SU-DHL-6 (cell line): Measurements from ENCODE around the gene PLXND1.

ENCODE experiments used
- H2AFZ ChIP-seq: fragments of 200-600 bp; sonication (generic); 2 replicates; pipeline ENCODE4 v1.6.1; 2014; ENCODE audit warnings: low read depth, mild to moderate bottlenecking, moderate library complexity, mixed read lengths, antibody characterized with exemption, low read length; ENCODE audit not compliant: severe bottlenecking
- H3F3A ChIP-seq: fragments of 200-600 bp; shearing (Covaris generic); 2 replicates; pipeline ENCODE4 v1.6.0; 2016; ENCODE audit warnings: antibody characterized with exemption, mild to moderate bottlenecking; ENCODE audit not compliant: insufficient read depth
- H3K27ac ChIP-seq: fragments of 200-600 bp; sonication (generic); 2 replicates; pipeline ENCODE4 v1.5.1; 2016; ENCODE audit warnings: low read depth, mild to moderate bottlenecking, low read length, moderate library complexity, mixed read lengths
- H3K27me3 ChIP-seq: fragments of 200-600 bp; sonication (generic), shearing (Covaris generic); 2 replicates; pipeline ENCODE4 v1.6.0; 2014; ENCODE audit warnings: mild to moderate bottlenecking, low read length
- H3K36me3 ChIP-seq: fragments of 200-600 bp; sonication (generic); 2 replicates; pipeline ENCODE4 v1.6.1; 2014; ENCODE audit warnings: mild to moderate bottlenecking, low read length, mixed read lengths
- H3K4me2 ChIP-seq: fragments of 300-600, 200-600 bp; shearing (Covaris generic), sonication (generic); 2 replicates; pipeline ENCODE4 v1.6.0; 2014; ENCODE audit warnings: low read length, low read depth, mild to moderate bottlenecking; ENCODE audit not compliant: poor library complexity, severe bottlenecking
- H3K4me3 ChIP-seq: fragments of 200-600 bp; sonication (generic); 2 replicates; pipeline ENCODE4 v1.5.1; 2014; ENCODE audit warnings: antibody characterized with exemption, low read length, mild to moderate bottlenecking, mixed read lengths; ENCODE audit not compliant: insufficient read depth, poor library complexity, severe bottlenecking
- H3K79me2 ChIP-seq: fragments of 200-600 bp; sonication (generic); 2 replicates; pipeline ENCODE4 v1.6.1; 2014; ENCODE audit warnings: mild to moderate bottlenecking, low read length, moderate library complexity; ENCODE audit not compliant: insufficient read depth
- H3K9ac ChIP-seq: fragments of 200-600 bp; sonication (generic); 2 replicates; pipeline ENCODE4 v1.7.0; 2014; ENCODE audit warnings: mild to moderate bottlenecking, low read length
- H3K9me2 ChIP-seq: fragments of 200-600 bp; sonication (generic); replicated peaks from 2 replicates; pipeline ENCODE4 v1.6.1; 2014; ENCODE audit warnings: low read length; ENCODE audit not compliant: insufficient read depth
- H3K9me3 ChIP-seq: fragments of 200-600 bp; sonication (generic); 2 replicates; pipeline ENCODE4 v1.6.1; 2014; ENCODE audit warnings: low read length, mixed read lengths; ENCODE audit not compliant: insufficient read depth
- H4K20me1 ChIP-seq: fragments of 200-600 bp; sonication (generic); 2 replicates; pipeline ENCODE4 v1.6.1; 2014; ENCODE audit warnings: low read depth, mild to moderate bottlenecking, antibody characterized with exemption, low read length, moderate library complexity, mixed read lengths
- CTCF ChIP-seq: fragments of 200-600 bp; sonication (generic); IDR thresholded peaks from one replicate; pipeline ENCODE4 v1.5.1; 2017; ENCODE audit warnings: antibody characterized with exemption, mild to moderate bottlenecking, low read length, moderate library complexity; ENCODE audit not compliant: insufficient read depth, poor library complexity, severe bottlenecking
- EZH2phosphoT487 ChIP-seq: fragments of 200-600 bp; sonication (generic), shearing (Covaris generic); conservative IDR thresholded peaks from 2 replicates; pipeline ENCODE4 v1.6.1; 2018; ENCODE audit warnings: mild to moderate bottlenecking, antibody characterized with exemption, low read length, moderate library complexity, mixed read lengths

The PLXND1 gene

DNA sequence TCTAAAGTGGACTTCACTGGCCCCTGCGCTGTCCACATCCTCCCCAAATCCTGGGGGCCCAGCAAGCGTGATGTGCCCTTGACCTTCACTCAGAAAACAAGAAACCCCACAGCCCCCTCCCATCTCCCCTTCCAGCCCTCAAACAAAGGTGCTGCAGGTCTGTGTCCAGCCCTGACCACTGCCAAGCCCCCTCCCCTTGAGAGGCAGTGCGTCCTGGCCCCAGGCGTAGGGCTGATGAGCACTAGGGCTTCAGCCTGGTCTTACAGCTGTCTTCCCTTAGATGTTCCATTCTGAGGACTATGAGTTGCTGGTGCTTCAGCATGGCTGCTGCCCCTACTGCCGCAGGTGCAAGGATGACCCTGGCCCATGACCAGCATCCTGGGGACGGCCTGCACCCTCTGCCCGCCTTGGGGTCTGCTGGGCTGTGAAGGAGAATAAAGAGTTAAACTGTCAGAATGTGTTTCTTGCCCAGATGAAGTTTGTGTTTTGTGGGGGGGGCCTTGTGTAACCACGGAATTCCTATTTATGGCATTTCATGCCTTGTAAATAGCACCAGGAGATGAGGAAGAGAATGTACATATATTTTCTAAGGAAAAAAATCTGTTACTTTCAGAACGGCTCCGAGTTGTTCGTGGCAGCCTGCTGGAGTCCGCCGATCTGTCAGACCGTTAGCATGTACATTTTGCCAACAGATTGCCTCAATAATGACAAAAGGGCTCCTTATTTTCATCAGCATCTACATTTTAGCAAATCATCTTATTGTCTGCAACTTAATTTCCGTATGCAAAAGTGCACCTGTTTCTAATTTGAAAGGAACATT, 86.4 kb downstream of the PLXND1 start:
- no peak overlapping the region for H3K9ac ChIP-seq
- no peaks in the 10 kb centered on the region for H3K9me3 ChIP-seq
- H4K20me1 ChIP-seq, result no peaks in the 10 kb centered on the region
- no peak overlapping the region for H3K27ac ChIP-seq
- TF ChIP-seq EZH2phosphoT487 (no peak), CTCF (no peak)
- no peak overlapping the region for H3K4me3 ChIP-seq
- H3F3A ChIP-seq, result no peaks in the 10 kb centered on the region
- H2AFZ ChIP-seq, result no peak overlapping the region
- H3K79me2 ChIP-seq, result no peaks in the 10 kb centered on the region
- H3K4me2 ChIP-seq, result no peak overlapping the region
- H3K36me3 ChIP-seq, result no peaks in the 10 kb centered on the region
- no peaks in the 10 kb centered on the region for H3K27me3 ChIP-seq
- H3K9me2 ChIP-seq, result no peaks in the 10 kb centered on the region

- Histone ChIP-seq H3K27me3 (no peaks in the 10 kb centered on the region), H3K9me3 (no peaks in the 10 kb centered on the region), H4K20me1 (no peaks in the 10 kb centered on the region), H3K27ac (no peak overlapping the region), H3K9ac (no peak overlapping the region), H3K36me3 (no peaks in the 10 kb centered on the region), H3K4me3 (no peak overlapping the region), H3K4me2 (no peak overlapping the region), H3F3A (no peaks in the 10 kb centered on the region), H2AFZ (no peak overlapping the region), H3K9me2 (no peaks in the 10 kb centered on the region), H3K79me2 (no peaks in the 10 kb centered on the region)
- TF ChIP-seq EZH2phosphoT487 (no peak), CTCF (no peak)
Observed at GRCh38 chr3:129519449-129519848, 87.0 kb downstream of the PLXND1 start.

- H3K9me3 ChIP-seq, result no peaks in the 10 kb centered on the region
- no peak overlapping the region for H3K27ac ChIP-seq
- no peak overlapping the region for H3K4me3 ChIP-seq
- no peaks in the 10 kb centered on the region for H3K79me2 ChIP-seq
- H3K9ac ChIP-seq, result no peak overlapping the region
- TF ChIP-seq EZH2phosphoT487 (no peak), CTCF (no peak)
- H3K4me2 ChIP-seq, result no peak overlapping the region
- H3F3A ChIP-seq, result no peaks in the 10 kb centered on the region
- no peak overlapping the region for H2AFZ ChIP-seq
- H3K36me3 ChIP-seq, result no peaks in the 10 kb centered on the region
- no peaks in the 10 kb centered on the region for H3K9me2 ChIP-seq
- no peaks in the 10 kb centered on the region for H4K20me1 ChIP-seq
- H3K27me3 ChIP-seq, result no peaks in the 10 kb centered on the region
Observed at GRCh38 chr3:129518581-129518980, 87.9 kb downstream of the PLXND1 start.
